ENCODE measurements around the gene RGS7. TPM values are rescaled to one million over a fixed set of nuclear protein-coding genes. Genes with fewer than 3 reads are reported as not detected.

Gene RGS7
- polyA plus RNA-seq, 1 donor (not counting 4 experiments of a cell fraction or from before 2014, with no cell fraction given): not detected

- no peaks in the 10 kb centered on the region for H4K20me1 ChIP-seq (ENCODE audit: control insufficient read depth, extremely low read depth, insufficient read depth, low read length)
- H3K36me3 ChIP-seq (ENCODE audit: control insufficient read depth in 2 of 2, extremely low read depth in 1 of 2, insufficient read depth in 2 of 2, low read length in 2 of 2): no peaks in the 10 kb centered on the region
- FAIRE-seq (no peak), DNase-seq (ENCODE audit: low read depth, low spot score) (no peak)
- no peak overlapping the region for H3K4me3 ChIP-seq (ENCODE audit: control insufficient read depth in 2 of 3, extremely low read depth in 1 of 3, insufficient read depth in 2 of 3, low read depth in 1 of 3, low read length in 3 of 3)
- H3K79me2 ChIP-seq (ENCODE audit: control insufficient read depth, insufficient read depth, low read length): no peaks in the 10 kb centered on the region
- H3K27ac ChIP-seq (ENCODE audit: control insufficient read depth, insufficient read depth, low read length): no peak overlapping the region
- no peak overlapping the region for H3K4me2 ChIP-seq (ENCODE audit: control insufficient read depth, extremely low read depth, insufficient read depth, low read depth, low read length)
- dilution Hi-C loops (cut with MboI; ENCODE audit: extremely low pct_ligation_motif_present, low sequenced_read_pairs): no loop called here
- TF ChIP-seq, protein P1, sequence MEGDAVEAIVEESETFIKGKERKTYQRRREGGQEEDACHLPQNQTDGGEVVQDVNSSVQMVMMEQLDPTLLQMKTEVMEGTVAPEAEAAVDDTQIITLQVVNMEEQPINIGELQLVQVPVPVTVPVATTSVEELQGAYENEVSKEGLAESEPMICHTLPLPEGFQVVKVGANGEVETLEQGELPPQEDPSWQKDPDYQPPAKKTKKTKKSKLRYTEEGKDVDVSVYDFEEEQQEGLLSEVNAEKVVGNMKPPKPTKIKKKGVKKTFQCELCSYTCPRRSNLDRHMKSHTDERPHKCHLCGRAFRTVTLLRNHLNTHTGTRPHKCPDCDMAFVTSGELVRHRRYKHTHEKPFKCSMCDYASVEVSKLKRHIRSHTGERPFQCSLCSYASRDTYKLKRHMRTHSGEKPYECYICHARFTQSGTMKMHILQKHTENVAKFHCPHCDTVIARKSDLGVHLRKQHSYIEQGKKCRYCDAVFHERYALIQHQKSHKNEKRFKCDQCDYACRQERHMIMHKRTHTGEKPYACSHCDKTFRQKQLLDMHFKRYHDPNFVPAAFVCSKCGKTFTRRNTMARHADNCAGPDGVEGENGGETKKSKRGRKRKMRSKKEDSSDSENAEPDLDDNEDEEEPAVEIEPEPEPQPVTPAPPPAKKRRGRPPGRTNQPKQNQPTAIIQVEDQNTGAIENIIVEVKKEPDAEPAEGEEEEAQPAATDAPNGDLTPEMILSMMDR (optimal IDR thresholded peaks at IDR 0.05 in 1 of 3, IDR thresholded peaks at IDR 0.05 in 1 of 3, conservative IDR thresholded peaks at IDR 0.05 in 1 of 3; ENCODE audit: extremely low read depth in 1 of 3, insufficient read depth in 2 of 3, low read length in 3 of 3): no peak
- TF ChIP-seq EZH2 (IDR thresholded peaks at IDR 0.05; ENCODE audit: low read length): no peak
- H2AFZ ChIP-seq (ENCODE audit: control insufficient read depth, low read length): no peak overlapping the region
- no peaks in the 10 kb centered on the region for H3K9me1 ChIP-seq (ENCODE audit: control insufficient read depth, extremely low read depth, insufficient read depth, low read length)
- no peaks in the 10 kb centered on the region for H3K27me3 ChIP-seq (ENCODE audit: control insufficient read depth, extremely low read depth, insufficient read depth, low read length)
- no peaks in the 10 kb centered on the region for H3K9me3 ChIP-seq (ENCODE audit: control insufficient read depth, low read depth, low read length)
- H3K4me1 ChIP-seq (ENCODE audit: control insufficient read depth, extremely low read depth, insufficient read depth, low read length): no peaks in the 10 kb centered on the region
- no peak overlapping the region for H3K9ac ChIP-seq (ENCODE audit: control insufficient read depth, extremely low read depth, insufficient read depth, low read length)
Observed at GRCh38 chr1:241109039-241109438, 248.0 kb downstream of the RGS7 start.

GRCh38 chr1:241105147-241105546 is 251.9 kb downstream of the RGS7 start:
- H3K4me2 ChIP-seq (ENCODE audit: control insufficient read depth, extremely low read depth, insufficient read depth, low read depth, low read length): no peak overlapping the region
- FAIRE-seq: no peak
- H3K27ac ChIP-seq (ENCODE audit: control insufficient read depth, insufficient read depth, low read length): no peak overlapping the region
- H3K36me3 ChIP-seq (ENCODE audit: control insufficient read depth in 2 of 2, extremely low read depth in 1 of 2, insufficient read depth in 2 of 2, low read length in 2 of 2): no peaks in the 10 kb centered on the region
- no peaks in the 10 kb centered on the region for H3K27me3 ChIP-seq (ENCODE audit: control insufficient read depth, extremely low read depth, insufficient read depth, low read length)
- H3K79me2 ChIP-seq (ENCODE audit: control insufficient read depth, insufficient read depth, low read length): no peaks in the 10 kb centered on the region
- no peak overlapping the region for H3K9ac ChIP-seq (ENCODE audit: control insufficient read depth, extremely low read depth, insufficient read depth, low read length)
- no peak overlapping the region for H2AFZ ChIP-seq (ENCODE audit: control insufficient read depth, low read length)
- no peaks in the 10 kb centered on the region for H3K9me1 ChIP-seq (ENCODE audit: control insufficient read depth, extremely low read depth, insufficient read depth, low read length)
- H3K4me1 ChIP-seq (ENCODE audit: control insufficient read depth, extremely low read depth, insufficient read depth, low read length): no peaks in the 10 kb centered on the region
- no peak for DNase-seq (ENCODE audit: low read depth, low spot score)
- no peak for TF ChIP-seq EZH2 (IDR thresholded peaks at IDR 0.05; ENCODE audit: low read length)
- TF ChIP-seq, protein P1 (optimal IDR thresholded peaks at IDR 0.05 in 1 of 3, IDR thresholded peaks at IDR 0.05 in 1 of 3, conservative IDR thresholded peaks at IDR 0.05 in 1 of 3; ENCODE audit: extremely low read depth in 1 of 3, insufficient read depth in 2 of 3, low read length in 3 of 3): no peak
- no peaks in the 10 kb centered on the region for H4K20me1 ChIP-seq (ENCODE audit: control insufficient read depth, extremely low read depth, insufficient read depth, low read length)
- dilution Hi-C loops (cut with MboI; ENCODE audit: extremely low pct_ligation_motif_present, low sequenced_read_pairs): no loop called here
- no peaks in the 10 kb centered on the region for H3K9me3 ChIP-seq (ENCODE audit: control insufficient read depth, low read depth, low read length)
- no peak overlapping the region for H3K4me3 ChIP-seq (ENCODE audit: control insufficient read depth in 2 of 3, extremely low read depth in 1 of 3, insufficient read depth in 2 of 3, low read depth in 1 of 3, low read length in 3 of 3)

Data from keratinocyte (primary cell).